Gastrocnemius medialis (tissue), 4 donors: ENCODE measurements around the gene CENPB. TPM values are rescaled to one million over a fixed set of nuclear protein-coding genes. Genes with fewer than 3 reads are reported as not detected.
A peak's percentile ranks its signal among the peaks of the same experiment; 100 is the strongest.

Experiments used
- ATAC-seq, 2 donors: fragments of 150-250 bp; one replicate each; pipeline ENCODE4 v1.9.1; 2016
- DNase-seq, 2 donors: peaks; one replicate each; pipeline ENCODE4 v3.0.0-alpha.2; 2019
- H3K27ac ChIP-seq, 4 donors: fragments of 200-600 bp; sonication (generic); 1 replicate in 1 of 4; 2 replicates in 3 of 4; pipeline ENCODE4 v1.5.1; 2016 to 2018; ENCODE audit warnings: mild to moderate bottlenecking in 2 of 4, moderate library complexity in 1 of 4
- H3K27me3 ChIP-seq, 3 donors: fragments of 200-600 bp; sonication (generic) in 2 of 3; 1 replicate in 1 of 3; 2 replicates in 2 of 3; pipeline versions ENCODE4 v1.5.1 to v1.6.0; 2016 to 2019; ENCODE audit warnings: mild to moderate bottlenecking in 1 of 3, moderate library complexity in 1 of 3
- H3K36me3 ChIP-seq, 2 donors: fragments of 200-600 bp; sonication (generic) in 1 of 2; one replicate each; pipeline ENCODE4 v1.5.1; 2017 to 2018
- H3K4me1 ChIP-seq, 2 donors: fragments of 200-600 bp; sonication (generic) in 1 of 2; one replicate each; pipeline ENCODE4 v1.5.1; 2016 to 2017; ENCODE audit warnings: mild to moderate bottlenecking in 2 of 2
- H3K4me3 ChIP-seq, 4 donors: fragments of 200-600 bp; sonication (generic) in 3 of 4; 1 replicate in 1 of 4; 2 replicates in 3 of 4; pipeline ENCODE4 v1.5.1; 2016 to 2019; ENCODE audit warnings: mild to moderate bottlenecking in 2 of 4
- H3K9me3 ChIP-seq, 3 donors: fragments of 200-600 bp; sonication (generic) in 2 of 3; 1 replicate in 1 of 3; 2 replicates in 2 of 3; pipeline ENCODE4 v1.5.1; 2016 to 2019
- CTCF ChIP-seq, 5 experiments: fragments of 450-650 bp in 3 of 5; fragments of 200-600 bp in 2 of 5; sonication (generic) in 2 of 5; IDR thresholded peaks in 4 of 5; conservative IDR thresholded peaks in 1 of 5; 1 replicate in 4 of 5; 2 replicates in 1 of 5; pipeline ENCODE4 v1.5.1; 2016 to 2019; ENCODE audit warnings: antibody characterized with exemption in 5 of 5, mild to moderate bottlenecking in 3 of 5, moderate library complexity in 3 of 5
- POLR2A ChIP-seq, 2 donors: fragments of 450-650 bp; IDR thresholded peaks; one replicate each; pipeline ENCODE4 v1.6.1; 2017; ENCODE audit warnings: antibody characterized with exemption in 2 of 2, mild to moderate bottlenecking in 2 of 2, moderate library complexity in 2 of 2
- in situ Hi-C, 4 donors: fragments of 200-750 bp; cut with MboI; loops; one replicate each; pipeline versions ENCODE4 v1.15.0 to v1.8.0; 2017; ENCODE audit warnings: low sequenced_read_pairs in 4 of 4
- intact Hi-C: fragments of 100-400 bp; cut with DNase I; formaldehyde crosslinking; loops from one replicate; pipeline ENCODE4 v1.15.1; 2023; ENCODE audit warnings: low total_unique reads
- total RNA-seq, 4 donors: library from RNA; depleted of rRNA; stranded (reverse); fragments of >200 nt; gene quantifications; one replicate each; pipeline versions ENCODE4 v1.1.0 to v1.2.3, GENCODE V29; 2016

CENPB gene
- total RNA-seq, 4 donors from 2014 or later: 67.5 to 186 (median 143) TPM

DNA sequence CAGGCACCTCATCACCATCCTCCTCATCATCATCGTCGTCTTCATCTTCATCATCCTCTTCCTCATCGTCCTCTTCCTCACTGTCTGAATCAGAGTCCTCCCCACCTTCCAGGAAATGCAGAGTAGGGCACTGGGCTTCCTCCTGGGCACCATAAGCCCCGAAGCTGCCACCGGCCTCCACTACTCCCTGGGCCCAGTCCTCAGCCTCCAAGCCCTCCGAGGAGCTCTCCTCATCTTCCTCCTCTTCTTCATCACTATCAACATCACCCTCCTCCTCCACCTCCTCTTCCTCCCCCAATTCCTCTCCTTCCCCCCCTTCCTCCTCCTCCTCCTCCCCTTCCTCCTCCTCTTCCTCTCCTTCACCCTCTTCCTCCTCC lies 1.7 kb downstream of the CENPB start:
- peak overlapping the region; percentile 65 to 68 (median 67) for H3K4me3 ChIP-seq
- H3K4me1 ChIP-seq: peaks cover 36 to 38% of the 10 kb centered on the region in 2 donors
- no peaks in the 10 kb centered on the region for H3K36me3 ChIP-seq
- intact Hi-C loops (loop anchor here (5.0 kb wide), 1 partner anchor 302 kb away; no protein-coding TSS in a partner anchor), in situ Hi-C loops (no loop called here)
- DNase-seq: no peak
- TF ChIP-seq POLR2A (IDR thresholded peaks at IDR 0.05) (no peak), CTCF (IDR thresholded peaks at IDR 0.05 in 4 of 5, conservative IDR thresholded peaks at IDR 0.05 in 1 of 5) (no peak)
- peak overlapping the region in 3 of 4 donors; percentile 76 to 85 (median 85) for H3K27ac ChIP-seq
- no peaks in the 10 kb centered on the region for H3K27me3 ChIP-seq
- H3K9me3 ChIP-seq: no peaks in the 10 kb centered on the region
- ATAC-seq: no peak

- intact Hi-C loops: no loop called here
- H3K27me3 ChIP-seq: no peaks in the 10 kb centered on the region
- H3K27ac ChIP-seq: peak overlapping the region in 2 of 4 donors; percentile 27 to 85
Measured at GRCh38 chr20:3784216-3784853, 2.2 kb downstream of the CENPB start.

GRCh38 chr20:3783511-3784195 lies 2.9 kb downstream of the CENPB start:
- no peaks in the 10 kb centered on the region for H3K36me3 ChIP-seq
- ATAC-seq (no peak), DNase-seq (no peak)
- in situ Hi-C loops (no loop called here), intact Hi-C loops (no loop called here)
- H3K27me3 ChIP-seq: no peaks in the 10 kb centered on the region
- peaks cover 36 to 38% of the 10 kb centered on the region in 2 donors for H3K4me1 ChIP-seq
- no peak for TF ChIP-seq CTCF (IDR thresholded peaks at IDR 0.05 in 4 of 5, conservative IDR thresholded peaks at IDR 0.05 in 1 of 5)
- no peaks in the 10 kb centered on the region for H3K9me3 ChIP-seq
- H3K4me3 ChIP-seq: no peak overlapping the region
- peak overlapping the region in 1 of 4 donors; percentile 85 for H3K27ac ChIP-seq

More at GRCh38 chr20:3784216-3784853, 2.2 kb downstream of the CENPB start:
- Histone ChIP-seq H3K4me3 (peak overlapping the region in 2 of 4 donors; percentile 65 to 68), H3K36me3 (no peaks in the 10 kb centered on the region), H3K9me3 (no peaks in the 10 kb centered on the region), H3K4me1 (peaks cover 36 to 38% of the 10 kb centered on the region in 2 donors)
- no peak for ATAC-seq
- DNase-seq: no peak
- TF ChIP-seq CTCF (IDR thresholded peaks at IDR 0.05 in 4 of 5, conservative IDR thresholded peaks at IDR 0.05 in 1 of 5) (no peak), POLR2A (IDR thresholded peaks at IDR 0.05) (no peak)
- in situ Hi-C loops: no loop called here

- ATAC-seq (no peak), DNase-seq (no peak)
- no peaks in the 10 kb centered on the region for H3K36me3 ChIP-seq
- no peaks in the 10 kb centered on the region for H3K9me3 ChIP-seq
- intact Hi-C loops (no loop called here), in situ Hi-C loops (no loop called here)
- no peak overlapping the region for H3K4me3 ChIP-seq
- H3K4me1 ChIP-seq: peaks cover 40% of the 10 kb centered on the region in 2 donors
- TF ChIP-seq POLR2A (IDR thresholded peaks at IDR 0.05): no peak
- no peak for TF ChIP-seq CTCF (IDR thresholded peaks at IDR 0.05 in 4 of 5, conservative IDR thresholded peaks at IDR 0.05 in 1 of 5)
- H3K27ac ChIP-seq: no peak overlapping the region
- peaks cover 0 to 2% (median 0%) of the 10 kb centered on the region in 3 donors for H3K27me3 ChIP-seq
Measured at GRCh38 chr20:3783068-3783489, 3.5 kb downstream of the CENPB start.
